Heart right ventricle (tissue), 16 donors: ENCODE measurements around the gene ARHGAP22. TPM values are rescaled to one million over a fixed set of nuclear protein-coding genes. Genes with fewer than 3 reads are reported as not detected.

Experiments used
- ATAC-seq, 8 donors: fragments of 200-7000 bp; cut with Tn5 transposase; one replicate each; pipeline ENCODE4 v1.9.1; 2020; ENCODE audit warnings: mild to moderate bottlenecking in 8 of 8, moderate library complexity in 8 of 8, moderate number of reproducible peaks in 1 of 8
- DNase-seq, 2 donors: peaks; one replicate each; pipeline ENCODE4 v3.0.0-alpha.2; 2020
- H3K27ac ChIP-seq, 10 donors: fragments of 200-600 bp; sonication (generic) in 2 of 10; one replicate each; pipeline versions ENCODE4 v1.5.0 to v1.8.0; 2020 to 2022; ENCODE audit warnings: mild to moderate bottlenecking in 3 of 10
- H3K27me3 ChIP-seq, 7 donors: fragments of 200-600 bp; one replicate each; pipeline ENCODE4 v1.8.0; 2021 to 2022; ENCODE audit warnings: mild to moderate bottlenecking in 2 of 7
- H3K36me3 ChIP-seq, 9 donors: fragments of 200-600 bp; sonication (generic) in 1 of 9; one replicate each; pipeline versions ENCODE4 v1.5.0 to v1.8.0; 2020 to 2022; ENCODE audit warnings: mild to moderate bottlenecking in 2 of 9
- H3K4me1 ChIP-seq, 9 donors: fragments of 200-600 bp; sonication (generic) in 1 of 9; one replicate each; pipeline versions ENCODE4 v1.5.0 to v1.8.0; 2020 to 2022; ENCODE audit warnings: mild to moderate bottlenecking in 4 of 9
- H3K4me3 ChIP-seq, 10 donors: fragments of 200-600 bp; sonication (generic) in 2 of 10; one replicate each; pipeline versions ENCODE4 v1.5.0 to v1.8.0; 2020 to 2022; ENCODE audit warnings: mild to moderate bottlenecking in 7 of 10, moderate library complexity in 2 of 10
- H3K9me3 ChIP-seq, 11 donors: fragments of 200-600 bp in 10 of 11; sonication (generic) in 2 of 11; one replicate each; pipeline versions ENCODE4 v1.5.0 to v1.8.0; 2013 to 2022; ENCODE audit warnings: mild to moderate bottlenecking in 2 of 11, control low read depth in 1 of 11, moderate library complexity in 1 of 11
- WGBS, 2 donors: extraction: QIAGEN DNeasy Blood & Tissue Kit; methylation state at CpG; one replicate each; pipeline ENCODE4 v1.1.7; 2013; ENCODE audit warnings: inconsistent platforms in 1 of 2; 5-methylcytosine and 5-hydroxymethylcytosine counted together
- intact Hi-C, 10 donors: fragments of 100-400 bp; cut with DNase I; formaldehyde crosslinking; loops; one replicate each; pipeline versions ENCODE4 v1.11.1 to v1.14.2; 2022
- polyA plus RNA-seq, 2 donors: library from polyadenylated mRNA; stranded (reverse); fragments of 200-250 nt; gene quantifications; one replicate each; pipeline ENCODE4 v1.2.3, GENCODE V29; 2013
- total RNA-seq, 10 donors: library from RNA; stranded (reverse); fragmentation: NEBNext Ultra II Directional in 3 of 10; extraction: Animal tissue kit (Norgen Biotek cat#: 25700) in 3 of 10; gene quantifications; one replicate each; pipeline versions ENCODE4 v1.2.1 to v1.2.4, GENCODE V29; 2021 to 2023
- TF ChIP-seq, protein P1 (sequence below), 9 donors: fragments of 200-600 bp; sonication (generic) in 2 of 9; IDR thresholded peaks; one replicate each; pipeline versions ENCODE4 v1.5.0 to v1.8.0; 2021 to 2022; ENCODE audit warnings: antibody characterized with exemption in 9 of 9, mild to moderate bottlenecking in 5 of 9, moderate library complexity in 1 of 9
- donor health status: Arrhythmogenic right ventricular cardiomyopathy.
- donor health status: ischemic (EF 13 %, LVEDD 7.1; RV severe dilation, severe dysfunction).
- donor health status: healthy with polysubstance abuse.
- donor health status: DM: no; HTN: yes; CAD: no.
- donor health status: DM: no; HTN: no; CAD: no.
- donor health status: ischemic (EF 25% LVEDD 6.9; RV normal size, moderate dysfunction).
- donor health status: ischemic (EF 25% LVEDD 5.7; RV mildly dilated, moderate dysfunction).
- donor health status: healthy.
- donor health status: DM: yes; HTN: yes; CAD: no.
- donor health status: Ischemic cardiomyopathy.
- donor health status: ischemic (EF 35%, LVEDD 5.7; RV mildly dilated, moderate dysfunction).
- donor health status: nonischemic (EF 11% LVEDD 7.7; RV severe dilation, severe dysfunction).
- donor health status: DM: yes; HTN: yes; CAD: no.
- donor health status: PGD.
- donor health status: ischemic (EF 29% LVEDD 5.4; RV normal size, mild dysfunction).
- donor health status: nonischemic (EF 23%, LVEDD 6.1; RV moderate dilation, normal function).

Gene ARHGAP22
- total and polyA plus RNA-seq, 12 donors, result 1.5 to 9.3 (median 2.8) TPM

DNA sequence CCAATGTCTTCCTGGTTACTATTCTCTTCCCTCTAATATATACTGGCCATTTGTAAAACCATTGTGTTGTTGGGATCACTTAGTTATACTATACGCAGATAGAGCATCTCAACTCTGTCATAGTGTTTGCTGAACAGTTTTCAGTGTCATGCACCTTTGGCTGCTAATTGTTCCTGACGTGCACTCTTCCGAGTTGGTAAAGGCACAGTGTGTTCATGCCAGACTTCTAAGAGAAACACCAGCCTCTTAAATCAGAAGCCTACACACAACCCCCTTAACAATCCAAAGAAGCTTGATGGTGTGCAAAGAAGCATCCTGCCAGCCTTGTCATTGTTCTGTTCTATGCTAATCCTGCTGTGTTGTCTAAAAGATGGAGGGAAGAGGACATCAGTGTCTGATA lies 167.3 kb downstream of the ARHGAP22 start:
- no peaks in the 10 kb centered on the region for H3K4me1 ChIP-seq
- TF ChIP-seq, protein P1, sequence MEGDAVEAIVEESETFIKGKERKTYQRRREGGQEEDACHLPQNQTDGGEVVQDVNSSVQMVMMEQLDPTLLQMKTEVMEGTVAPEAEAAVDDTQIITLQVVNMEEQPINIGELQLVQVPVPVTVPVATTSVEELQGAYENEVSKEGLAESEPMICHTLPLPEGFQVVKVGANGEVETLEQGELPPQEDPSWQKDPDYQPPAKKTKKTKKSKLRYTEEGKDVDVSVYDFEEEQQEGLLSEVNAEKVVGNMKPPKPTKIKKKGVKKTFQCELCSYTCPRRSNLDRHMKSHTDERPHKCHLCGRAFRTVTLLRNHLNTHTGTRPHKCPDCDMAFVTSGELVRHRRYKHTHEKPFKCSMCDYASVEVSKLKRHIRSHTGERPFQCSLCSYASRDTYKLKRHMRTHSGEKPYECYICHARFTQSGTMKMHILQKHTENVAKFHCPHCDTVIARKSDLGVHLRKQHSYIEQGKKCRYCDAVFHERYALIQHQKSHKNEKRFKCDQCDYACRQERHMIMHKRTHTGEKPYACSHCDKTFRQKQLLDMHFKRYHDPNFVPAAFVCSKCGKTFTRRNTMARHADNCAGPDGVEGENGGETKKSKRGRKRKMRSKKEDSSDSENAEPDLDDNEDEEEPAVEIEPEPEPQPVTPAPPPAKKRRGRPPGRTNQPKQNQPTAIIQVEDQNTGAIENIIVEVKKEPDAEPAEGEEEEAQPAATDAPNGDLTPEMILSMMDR (IDR thresholded peaks at IDR 0.05), result no peak
- no peaks in the 10 kb centered on the region for H3K27me3 ChIP-seq
- H3K36me3 ChIP-seq, result peaks cover 0 to 54% (median 7%) of the 10 kb centered on the region in 9 donors
- no peak overlapping the region for H3K27ac ChIP-seq
- no peak for ATAC-seq
- no peak overlapping the region for H3K4me3 ChIP-seq
- intact Hi-C loops, result loop anchor here in 1 of 10 donors (5.0 kb wide), 1 partner anchor 50 kb away; no protein-coding TSS in a partner anchor
- DNase-seq, result no peak
- no peaks in the 10 kb centered on the region for H3K9me3 ChIP-seq
- WGBS, 2 donors, result 73 to 87% methylated on average over 3 of the region's 3 CpGs

DNA sequence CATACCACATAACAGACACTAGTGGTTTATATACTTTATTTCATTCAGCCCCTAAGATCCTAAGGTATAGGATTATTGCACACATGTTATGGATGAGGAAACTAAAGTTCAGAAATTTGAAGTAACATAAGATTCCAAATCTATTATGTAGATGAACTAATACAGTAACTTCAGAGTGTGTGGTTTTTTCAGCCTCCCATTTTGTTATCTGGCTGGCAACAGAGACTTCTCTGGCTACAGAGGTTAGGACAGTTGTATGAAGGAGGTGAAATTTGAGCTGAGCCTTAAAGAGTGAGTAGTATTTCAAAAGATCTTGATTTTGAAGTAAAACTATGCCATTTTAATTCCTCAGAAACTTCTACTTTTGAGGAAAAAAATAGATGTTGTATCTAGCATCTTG lies 173.0 kb downstream of the ARHGAP22 start:
- no peak for DNase-seq
- Histone ChIP-seq H3K36me3 (peaks cover 0 to 97% (median 7%) of the 10 kb centered on the region in 9 donors), H3K27ac (no peak overlapping the region), H3K4me3 (no peak overlapping the region), H3K9me3 (no peaks in the 10 kb centered on the region), H3K4me1 (peaks cover 0 to 5% (median 0%) of the 10 kb centered on the region in 9 donors), H3K27me3 (no peaks in the 10 kb centered on the region)
- TF ChIP-seq, protein P1 (IDR thresholded peaks at IDR 0.05), result no peak
- intact Hi-C loops, result no loop called here
- ATAC-seq, result no peak

DNA sequence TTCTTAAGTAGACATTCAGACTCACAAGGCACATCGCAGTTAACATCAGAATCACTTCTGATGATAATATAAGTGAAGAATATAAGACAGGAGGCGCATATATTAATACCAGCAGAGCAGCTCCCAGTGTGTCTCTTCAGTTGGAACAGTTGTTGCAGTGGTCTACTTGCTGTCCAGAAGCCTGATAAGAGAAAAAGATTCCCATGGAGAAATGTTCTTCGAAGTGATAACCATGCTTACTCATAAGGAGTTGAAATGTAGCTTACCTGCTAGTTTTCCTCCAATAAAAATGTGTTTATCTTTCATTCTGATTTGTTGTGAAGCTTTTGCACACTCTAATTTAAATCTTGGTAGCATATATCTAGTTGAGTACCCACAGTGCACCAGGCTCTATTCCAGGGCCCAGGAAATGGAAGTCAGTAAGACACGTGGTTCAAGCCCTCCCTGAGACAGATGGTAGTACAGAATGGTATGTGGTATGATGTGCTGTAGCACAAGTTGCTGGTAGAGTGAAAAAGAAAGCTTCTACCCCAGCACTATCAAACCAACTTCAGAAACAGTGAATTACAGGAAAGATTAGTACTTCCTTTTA lies 174.4 kb downstream of the ARHGAP22 start:
- H3K4me1 ChIP-seq, result peaks cover 0 to 5% (median 0%) of the 10 kb centered on the region in 9 donors
- no peak for DNase-seq
- TF ChIP-seq, protein P1 (IDR thresholded peaks at IDR 0.05), result no peak
- H3K27me3 ChIP-seq, result no peaks in the 10 kb centered on the region
- H3K27ac ChIP-seq, result no peak overlapping the region
- WGBS, 2 donors, result 86 to 92% methylated on average over 4 of the region's 4 CpGs
- H3K9me3 ChIP-seq, result no peaks in the 10 kb centered on the region
- no peak overlapping the region for H3K4me3 ChIP-seq
- peaks cover 0 to 94% (median 2%) of the 10 kb centered on the region in 9 donors for H3K36me3 ChIP-seq
- ATAC-seq, result no peak
- intact Hi-C loops, result no loop called here

DNA sequence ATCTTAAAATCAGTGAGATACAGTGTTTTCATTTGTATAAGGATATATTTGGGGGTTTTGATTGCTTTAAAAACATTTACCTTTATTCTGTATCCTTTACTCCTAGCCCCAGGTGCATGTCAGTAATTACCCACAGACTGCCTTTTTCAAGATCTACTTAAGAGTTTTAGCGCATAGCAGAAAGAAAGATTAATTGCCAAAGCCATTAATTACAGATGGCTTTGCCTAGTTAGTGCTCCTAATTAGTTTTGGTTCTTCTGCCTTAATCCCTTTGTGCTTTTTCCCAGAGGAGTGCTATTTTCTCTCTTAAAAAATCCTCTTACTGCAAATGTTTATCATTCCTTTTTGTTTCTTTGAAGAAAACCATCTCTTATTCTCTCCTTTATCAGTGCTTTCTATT lies 175.6 kb downstream of the ARHGAP22 start:
- intact Hi-C loops, result no loop called here
- H3K27me3 ChIP-seq, result no peaks in the 10 kb centered on the region
- H3K27ac ChIP-seq, result no peak overlapping the region
- TF ChIP-seq, protein P1 (IDR thresholded peaks at IDR 0.05), result no peak
- 97 to 98% methylated on average over 1 of the region's 1 CpG for WGBS, 2 donors
- H3K9me3 ChIP-seq, result no peaks in the 10 kb centered on the region
- no peak overlapping the region for H3K4me3 ChIP-seq
- H3K36me3 ChIP-seq, result peaks cover 0 to 88% (median 0%) of the 10 kb centered on the region in 9 donors
- H3K4me1 ChIP-seq, result peaks cover 0 to 5% (median 0%) of the 10 kb centered on the region in 9 donors
- ATAC-seq, result no peak
- DNase-seq, result no peak
